Measurements from ENCODE around the gene KCNK15. TPM values are rescaled to one million over a fixed set of nuclear protein-coding genes. Genes with fewer than 3 reads are reported as not detected.

Gene KCNK15
- total and polyA plus RNA-seq, 9 of the 15 experiments (the other 6 are each of a cell fraction or from before 2014, with no cell fraction given), result 0.03 to 0.30 (median 0.17) TPM; not detected in 5

DNA sequence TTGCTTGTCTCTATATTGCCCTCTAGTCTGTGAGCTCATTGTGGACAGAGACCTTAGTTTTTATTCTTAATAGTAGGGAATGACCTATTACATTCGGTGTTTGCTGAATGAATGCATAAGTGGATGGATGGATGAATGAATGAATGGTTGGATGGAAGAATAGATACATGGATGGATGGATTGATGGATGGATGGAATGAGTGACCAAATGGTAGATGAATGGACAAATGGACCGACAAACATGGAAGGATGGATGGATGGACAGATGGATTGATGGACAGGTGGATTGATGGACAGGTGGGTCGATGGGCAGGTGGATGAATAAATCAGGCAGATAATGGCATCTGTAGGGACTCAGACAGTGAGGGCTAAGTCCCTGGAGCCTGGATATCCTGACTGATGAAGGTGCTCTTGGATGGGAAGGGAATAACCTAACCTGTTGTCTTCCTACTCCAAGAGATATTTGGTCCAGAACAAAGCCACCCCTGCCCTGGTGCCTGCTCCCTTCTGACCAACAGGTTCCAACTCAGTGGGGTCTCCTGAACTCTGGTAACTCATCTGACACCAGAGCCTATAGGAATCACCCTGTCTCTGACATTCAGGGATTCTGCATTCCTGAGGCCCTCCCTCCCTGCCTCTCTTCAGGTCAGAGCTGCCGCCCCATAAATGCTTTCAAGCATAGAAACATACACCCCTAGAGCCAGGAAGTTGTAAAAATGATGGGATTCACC, 40.1 kb upstream of the KCNK15 start (continued):
- no peak for TF ChIP-seq SAP30 (IDR thresholded peaks at IDR 0.05; ENCODE audit: borderline replicate concordance, insufficient read depth, low read depth, low read length, poor library complexity, severe bottlenecking)
- TF ChIP-seq EP300 (IDR thresholded peaks at IDR 0.05; ENCODE audit: low read length), result no peak
- TF ChIP-seq, protein P1, sequence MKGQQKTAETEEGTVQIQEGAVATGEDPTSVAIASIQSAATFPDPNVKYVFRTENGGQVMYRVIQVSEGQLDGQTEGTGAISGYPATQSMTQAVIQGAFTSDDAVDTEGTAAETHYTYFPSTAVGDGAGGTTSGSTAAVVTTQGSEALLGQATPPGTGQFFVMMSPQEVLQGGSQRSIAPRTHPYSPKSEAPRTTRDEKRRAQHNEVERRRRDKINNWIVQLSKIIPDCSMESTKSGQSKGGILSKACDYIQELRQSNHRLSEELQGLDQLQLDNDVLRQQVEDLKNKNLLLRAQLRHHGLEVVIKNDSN (CRISPR knock-in tag; IDR thresholded peaks at IDR 0.05), result no peak
- no peak for TF ChIP-seq ILF3 (IDR thresholded peaks at IDR 0.05; ENCODE audit: borderline replicate concordance)
- no peak for TF ChIP-seq DLX4 (CRISPR knock-in tag; IDR thresholded peaks at IDR 0.05)
- TF ChIP-seq CBFA2T3 (IDR thresholded peaks at IDR 0.05), result no peak

DNA sequence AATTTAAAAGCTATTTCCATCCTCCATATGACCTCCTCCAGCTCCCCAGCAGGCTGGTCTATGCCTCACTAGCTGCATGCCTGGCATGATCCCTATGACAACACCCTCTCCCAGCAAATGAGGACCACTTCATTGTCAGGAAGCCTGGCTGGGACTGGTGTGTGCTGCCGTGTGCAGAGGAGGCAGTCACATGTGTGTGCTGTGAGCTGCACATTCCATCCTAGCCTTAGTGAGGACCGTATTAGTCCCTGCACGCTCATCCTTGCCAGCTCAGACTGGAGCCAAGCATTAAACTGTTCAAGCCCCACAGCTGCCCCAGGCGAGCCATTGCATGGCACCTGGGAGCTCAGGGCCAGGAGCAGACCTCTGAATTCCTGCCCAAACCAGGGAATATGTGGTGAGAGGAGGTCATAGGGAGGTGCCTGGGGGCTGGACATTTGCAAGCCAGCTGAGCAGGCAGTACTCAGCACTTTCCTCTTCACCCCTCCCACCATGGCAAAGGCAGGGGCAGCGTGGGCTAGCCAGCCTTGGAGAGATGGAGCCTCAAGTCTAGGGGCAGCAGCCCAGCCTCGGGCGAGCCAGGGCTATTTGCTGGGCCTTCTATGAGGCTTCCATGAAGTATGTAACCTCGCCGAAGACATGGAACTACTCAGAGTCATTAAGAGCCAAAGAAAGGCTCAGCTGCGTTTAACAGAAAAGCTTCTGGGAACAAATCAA, 39.2 kb upstream of the KCNK15 start:
- no peak overlapping the region for H2AFZ ChIP-seq (ENCODE audit: low read depth, low read length)
- H3K79me2 ChIP-seq (ENCODE audit: control insufficient read depth, insufficient read depth, low read length), result no peaks in the 10 kb centered on the region
- H3K36me3 ChIP-seq (ENCODE audit: control insufficient read depth, insufficient read depth, low read length), result no peaks in the 10 kb centered on the region
- WGBS (ENCODE audit: insufficient coverage, low coverage, missing lambda C conversion rate), result 2% methylated on average over 9 of the region's 10 CpGs
- intact Hi-C loops (cut with micrococcal nuclease), result no loop called here
- BruUV-seq (replicated peaks), result no TSS peak
- H4K20me1 ChIP-seq (replicated peaks; ENCODE audit: control insufficient read depth, insufficient read depth, low read length), result 0 out of 2 replicates have a peak, but pooled peaks cover 3% of the 10 kb centered on the region
- H3K9ac ChIP-seq (ENCODE audit: insufficient read depth in 1 of 2, low read depth in 2 of 2, low read length in 2 of 2), result no peak overlapping the region
- H3K27me3 ChIP-seq (ENCODE audit: control insufficient read depth in 2 of 2, insufficient read depth in 2 of 2, low read length in 2 of 2), result peaks cover 28 to 47% of the 10 kb centered on the region in 2 experiments
- in situ Hi-C loops (cut with MboI), result no loop called here
- FAIRE-seq (no peak), DNase-seq (ENCODE audit: extremely low read depth in 1 of 4, low spot score in 3 of 4) (no peak), ATAC-seq (no peak)
- no peaks in the 10 kb centered on the region for H3K9me3 ChIP-seq (replicated peaks; ENCODE audit: control insufficient read depth, insufficient read depth, low read depth, low read length)
- no peaks in the 10 kb centered on the region for H3K4me1 ChIP-seq (replicated peaks in 1 of 2; ENCODE audit: control insufficient read depth in 2 of 2, insufficient read depth in 2 of 2, low read length in 2 of 2)
- H3K27ac ChIP-seq (ENCODE audit: extremely low read depth, low read depth, low read length), result no peak overlapping the region
- H3K4me3 ChIP-seq, result no peak overlapping the region
- H3K9me1 ChIP-seq (ENCODE audit: control insufficient read depth, insufficient read depth, low read length), result no peaks in the 10 kb centered on the region
- no peak overlapping the region for H3K4me2 ChIP-seq (ENCODE audit: insufficient read depth, low read length)
- ChIA-PET POLR2A (interaction anchor here (0.6 to 1.2 kb wide), 4 partner anchors 11 to 389 kb away, joined by 3 to 7 read pairs (median 3); no protein-coding TSS in a partner anchor), CTCF (ENCODE audit: low intra/inter-chr PET ratio) (no interaction called here)
- no peak for TF ChIP-seq PRPF4 (IDR thresholded peaks at IDR 0.05; ENCODE audit: insufficient read depth, low read depth, low read length, poor library complexity, severe bottlenecking)
- no peak for TF ChIP-seq BDP1 (IDR thresholded peaks at IDR 0.05; ENCODE audit: insufficient read depth, insufficient read length)
- TF ChIP-seq, protein P2, sequence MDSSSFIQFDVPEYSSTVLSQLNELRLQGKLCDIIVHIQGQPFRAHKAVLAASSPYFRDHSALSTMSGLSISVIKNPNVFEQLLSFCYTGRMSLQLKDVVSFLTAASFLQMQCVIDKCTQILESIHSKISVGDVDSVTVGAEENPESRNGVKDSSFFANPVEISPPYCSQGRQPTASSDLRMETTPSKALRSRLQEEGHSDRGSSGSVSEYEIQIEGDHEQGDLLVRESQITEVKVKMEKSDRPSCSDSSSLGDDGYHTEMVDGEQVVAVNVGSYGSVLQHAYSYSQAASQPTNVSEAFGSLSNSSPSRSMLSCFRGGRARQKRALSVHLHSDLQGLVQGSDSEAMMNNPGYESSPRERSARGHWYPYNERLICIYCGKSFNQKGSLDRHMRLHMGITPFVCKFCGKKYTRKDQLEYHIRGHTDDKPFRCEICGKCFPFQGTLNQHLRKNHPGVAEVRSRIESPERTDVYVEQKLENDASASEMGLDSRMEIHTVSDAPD (CRISPR knock-in tag; IDR thresholded peaks at IDR 0.05), result no peak
